SKM-1 treated with dmso at 0.1 percent for 144 hours (cell line): ENCODE measurements around the gene FOXN4.

ENCODE experiments used
- DNase-seq: peaks from one replicate; lab custom pipeline; 2025; ENCODE audit not compliant: unreplicated experiment; lab: John Stamatoyannopoulos, UW

The FOXN4 gene

DNA sequence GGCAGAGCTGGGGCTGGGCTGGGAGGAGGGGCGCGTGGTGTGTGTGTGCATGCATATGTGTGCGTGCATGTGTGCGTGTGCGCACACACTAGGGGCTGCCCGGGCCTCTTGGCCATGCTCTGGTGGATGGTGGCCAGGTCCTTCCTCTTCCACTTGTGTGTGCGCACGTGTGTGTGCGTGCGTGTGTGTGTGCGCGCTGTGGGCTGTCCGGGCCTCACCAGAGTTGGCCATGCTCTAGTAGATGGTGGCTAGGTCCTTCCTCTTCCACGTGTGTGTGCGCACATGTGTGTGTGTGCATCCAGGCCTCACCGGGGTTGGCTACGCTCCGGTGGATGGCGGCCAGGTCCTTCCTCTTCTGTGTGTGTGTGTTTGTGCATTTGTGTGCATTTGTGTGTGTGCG lies 24.7 kb downstream of the FOXN4 start:
- DNase-seq, result no peak

- DNase-seq, result no peak
These were observed 27.6 kb downstream of the FOXN4 start for GRCh38 chr12:109281452-109281851.

DNA sequence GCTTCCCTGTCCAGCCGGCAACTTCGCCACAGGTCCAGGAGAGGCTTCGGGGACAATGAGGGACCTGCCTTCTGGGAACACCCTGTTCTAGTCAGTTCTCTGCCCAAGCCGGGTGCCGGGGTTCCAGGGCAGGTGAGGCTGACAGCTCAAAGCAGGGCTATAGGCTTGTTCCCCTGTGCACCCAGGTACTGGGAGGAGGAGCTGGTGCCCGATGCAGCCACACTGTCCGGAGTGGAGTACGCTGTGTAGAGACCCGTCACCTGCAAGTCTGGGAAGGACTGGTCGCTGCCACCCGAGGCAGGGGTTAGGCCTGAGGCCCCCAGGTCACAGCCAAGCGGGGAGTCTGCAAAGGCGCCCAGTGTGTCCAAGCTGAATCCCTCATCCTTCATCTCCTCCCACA lies 29.6 kb downstream of the FOXN4 start:
- no peak for DNase-seq

- DNase-seq, result no peak
These were observed 30.2 kb downstream of the FOXN4 start for GRCh38 chr12:109278912-109279311.

GRCh38 chr12:109277899-109278762 lies 31.0 kb downstream of the FOXN4 start:
- DNase-seq, result peak; percentile 27

GRCh38 chr12:109277255-109277898 lies 31.7 kb downstream of the FOXN4 start:
- no peak for DNase-seq

- DNase-seq, result no peak
These were observed 32.9 kb downstream of the FOXN4 start for GRCh38 chr12:109276160-109276559.

GRCh38 chr12:109275173-109275572 lies 33.9 kb downstream of the FOXN4 start:
- DNase-seq, result no peak

- no peak for DNase-seq
These were observed 34.7 kb downstream of the FOXN4 start for GRCh38 chr12:109274381-109274780.

GRCh38 chr12:109273354-109273753 lies 35.7 kb downstream of the FOXN4 start:
- DNase-seq, result no peak

GRCh38 chr12:109271418-109271817 lies 37.7 kb downstream of the FOXN4 start:
- DNase-seq, result no peak

DNA sequence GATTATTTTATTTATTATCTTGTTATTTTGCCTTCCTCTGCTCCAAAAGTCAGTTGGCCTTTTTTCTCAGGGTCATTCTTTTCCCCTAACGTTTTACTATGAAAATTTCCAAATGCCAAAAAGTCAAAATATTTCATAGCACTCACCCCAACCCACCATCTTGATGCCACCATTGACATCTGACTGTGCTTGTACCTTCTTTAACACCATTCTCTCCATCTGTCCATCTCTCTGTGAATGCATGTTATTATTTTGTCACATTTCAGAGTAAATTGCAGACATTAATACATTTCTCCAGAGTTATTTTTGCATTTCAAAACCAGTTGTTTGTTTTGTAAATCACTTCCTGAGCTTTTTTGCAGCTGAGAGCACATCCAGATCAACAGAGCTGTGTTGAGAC lies 38.6 kb downstream of the FOXN4 start:
- no peak for DNase-seq

DNA sequence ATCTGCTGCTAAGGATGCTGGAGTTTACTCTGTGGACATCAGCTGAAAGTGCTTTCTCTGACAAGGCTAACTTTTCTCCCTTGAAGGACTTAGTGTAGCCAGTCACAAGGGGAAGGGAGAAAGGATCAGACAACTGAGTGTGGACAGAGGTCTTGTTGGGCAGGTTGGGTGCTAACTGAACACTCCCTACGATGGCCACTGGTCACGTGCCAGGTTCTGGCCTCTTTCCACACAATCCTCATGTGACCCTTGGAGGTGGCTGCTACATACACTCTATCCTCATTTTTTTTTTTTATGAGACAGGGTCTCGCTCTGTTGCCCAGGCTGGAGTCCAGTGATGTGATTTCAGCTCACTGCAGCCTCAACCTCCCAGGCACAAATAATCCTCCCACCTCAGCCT lies 39.7 kb downstream of the FOXN4 start:
- no peak for DNase-seq

DNA sequence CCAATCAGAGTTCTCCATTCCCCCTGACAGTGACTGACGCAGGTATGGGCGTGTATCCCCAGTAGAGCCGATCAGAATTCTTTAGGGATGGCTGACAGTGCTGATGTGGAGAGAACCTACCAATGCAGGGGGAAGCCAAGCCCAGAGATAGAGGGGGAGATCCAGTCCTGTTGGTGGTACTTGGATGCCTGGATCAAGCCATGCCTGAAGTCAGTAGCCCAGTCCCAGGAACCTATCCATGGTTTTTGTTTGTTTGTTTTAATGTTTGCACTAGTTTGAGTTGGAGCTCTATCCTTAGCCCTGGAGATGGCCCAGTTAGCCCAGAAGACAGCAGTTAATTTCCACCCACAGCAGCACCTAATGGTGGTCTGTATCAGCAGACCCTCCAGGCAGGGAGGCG lies 40.2 kb downstream of the FOXN4 start:
- DNase-seq, result no peak

DNA sequence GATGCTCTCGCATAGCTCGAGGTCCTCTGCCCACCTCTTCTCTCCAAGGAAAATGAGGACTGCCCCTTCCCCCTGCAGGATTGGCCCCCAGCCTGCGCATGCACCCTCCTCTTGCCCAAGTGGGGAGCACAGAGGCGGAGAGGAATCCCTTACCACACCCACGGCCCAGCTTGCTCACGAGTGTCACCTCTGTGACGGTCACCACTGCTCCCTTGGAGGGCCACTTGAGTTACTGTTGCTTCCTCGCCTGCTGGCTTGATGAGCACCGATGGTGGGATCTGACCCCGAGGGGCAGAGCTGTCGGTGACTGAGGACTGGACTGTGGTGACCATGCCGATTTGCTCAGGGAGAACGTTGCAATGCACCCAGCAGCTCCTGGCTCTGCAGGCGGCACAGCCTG lies 41.7 kb downstream of the FOXN4 start:
- no peak for DNase-seq

GRCh38 chr12:109266106-109266879 lies 42.8 kb downstream of the FOXN4 start:
- no peak for DNase-seq

DNA sequence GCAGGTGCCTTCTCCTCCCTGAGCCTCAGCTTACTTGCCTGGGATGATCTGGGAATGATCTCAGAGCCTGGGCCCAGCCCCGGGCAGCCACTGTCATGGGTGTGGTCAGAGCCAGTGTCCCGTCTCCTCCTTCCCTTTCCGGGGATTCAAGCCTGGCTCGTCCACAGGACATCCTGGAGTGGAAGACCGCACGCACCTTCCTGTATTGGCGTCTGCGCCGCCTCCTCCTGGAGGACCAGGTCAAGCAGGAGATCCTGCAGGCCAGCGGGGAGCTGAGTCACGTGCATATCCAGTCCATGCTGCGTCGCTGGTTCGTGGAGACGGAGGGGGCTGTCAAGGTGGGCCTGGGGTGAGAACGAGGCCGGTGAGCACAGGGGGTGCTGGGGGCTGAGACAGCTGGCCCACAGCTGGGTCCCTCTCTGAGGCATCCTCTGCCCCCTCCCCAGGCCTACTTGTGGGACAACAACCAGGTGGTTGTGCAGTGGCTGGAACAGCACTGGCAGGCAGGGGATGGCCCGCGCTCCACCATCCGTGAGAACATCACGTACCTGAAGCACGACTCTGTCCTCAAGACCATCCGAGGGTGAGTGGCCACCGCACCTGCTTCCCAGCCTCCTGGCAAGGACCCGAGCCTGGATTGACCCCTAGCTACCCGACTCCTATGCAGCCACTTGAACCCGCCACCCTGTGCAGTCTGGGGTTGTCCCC lies 44.0 kb downstream of the FOXN4 start:
- no peak for DNase-seq

DNA sequence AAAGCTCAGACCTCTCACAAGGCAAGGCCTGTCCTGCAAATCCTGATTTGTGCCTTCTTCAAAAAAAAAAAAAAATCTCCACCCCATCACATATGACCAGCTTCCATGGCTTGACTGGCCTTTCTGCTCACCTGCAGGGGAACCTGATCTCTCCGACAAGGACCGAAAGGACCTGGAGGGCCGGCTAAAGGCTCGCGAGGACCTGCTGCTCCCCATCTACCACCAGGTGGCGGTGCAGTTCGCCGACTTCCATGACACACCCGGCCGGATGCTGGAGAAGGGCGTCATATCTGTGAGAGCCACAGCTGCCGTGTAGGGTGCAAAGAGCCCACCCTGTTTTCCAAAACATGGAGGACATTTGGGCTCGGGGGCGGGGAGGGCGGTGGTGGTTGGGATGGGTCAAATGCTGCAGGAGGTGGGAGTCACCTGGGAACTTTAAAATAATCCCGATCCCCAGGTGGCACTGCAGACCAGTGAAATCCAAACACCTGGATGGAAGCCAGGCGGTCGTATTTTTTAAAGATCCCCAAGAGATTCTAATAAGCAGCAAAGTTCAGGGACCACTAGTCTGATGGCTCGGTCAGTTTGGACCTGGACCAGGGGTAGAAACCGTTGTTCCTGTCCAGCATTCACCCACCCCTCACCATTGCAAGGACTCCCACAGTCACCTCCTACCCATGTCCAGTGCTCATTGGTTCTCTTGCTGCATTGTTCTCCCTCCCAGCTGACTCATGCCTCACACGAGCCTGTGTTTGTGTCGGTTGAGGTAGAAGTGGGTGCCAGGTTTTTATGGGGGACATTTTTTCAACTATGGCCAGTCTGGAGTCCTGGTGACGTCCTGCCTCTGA lies 44.8 kb downstream of the FOXN4 start:
- DNase-seq, result peak; percentile 27

- DNase-seq, result no peak
These were observed 45.6 kb downstream of the FOXN4 start for GRCh38 chr12:109263439-109263838.

- DNase-seq, result no peak
These were observed 47.1 kb downstream of the FOXN4 start for GRCh38 chr12:109261939-109262338.
